Stimulated activated CD8-positive, alpha-beta memory T cell treated with anti-CD3 and anti-CD28 coated beads, Interleukin-15, amount 100 ng/mL, for 48 hours (primary cell): ENCODE data around the gene UCN.

ENCODE experiments used
- DNase-seq, 2 donors: peaks; one replicate each; pipeline ENCODE4 v3.0.0-alpha.2; 2020; ENCODE audit warnings: low read depth in 2 of 2

UCN gene

DNA sequence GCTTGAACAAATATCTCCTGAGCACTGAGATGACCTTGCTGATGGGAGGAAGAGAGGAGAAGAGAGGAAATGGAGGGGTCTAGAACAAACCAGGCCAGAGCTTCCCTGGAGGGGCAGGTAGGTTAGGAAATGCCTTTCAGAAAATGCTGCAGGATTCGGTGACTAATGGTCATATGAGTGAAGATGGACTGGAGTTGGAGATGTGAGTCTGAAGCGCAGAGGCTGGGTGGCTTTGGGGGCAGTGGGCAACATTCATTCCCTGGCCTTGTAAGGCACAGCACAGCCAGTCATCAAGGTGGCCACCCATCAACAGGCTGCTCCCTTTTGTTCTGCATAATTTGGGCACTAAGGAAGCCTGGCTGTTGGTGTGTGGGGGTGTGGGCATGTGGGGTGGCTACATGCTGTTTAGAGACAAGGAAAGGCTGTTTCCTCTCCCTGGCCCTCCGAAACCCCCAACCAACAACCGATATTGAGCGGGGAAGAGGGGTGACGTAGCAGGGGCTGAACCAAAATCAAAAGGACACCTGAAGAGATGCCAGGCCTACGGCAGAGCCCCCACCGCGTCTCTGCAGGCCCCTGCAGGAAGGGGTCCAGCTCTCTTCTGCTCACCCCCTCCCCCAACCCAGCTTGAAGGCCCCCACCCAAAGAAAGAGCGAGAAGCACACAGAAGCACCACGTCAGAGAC is 46.9 kb downstream of the UCN start:
- no peak for DNase-seq

DNA sequence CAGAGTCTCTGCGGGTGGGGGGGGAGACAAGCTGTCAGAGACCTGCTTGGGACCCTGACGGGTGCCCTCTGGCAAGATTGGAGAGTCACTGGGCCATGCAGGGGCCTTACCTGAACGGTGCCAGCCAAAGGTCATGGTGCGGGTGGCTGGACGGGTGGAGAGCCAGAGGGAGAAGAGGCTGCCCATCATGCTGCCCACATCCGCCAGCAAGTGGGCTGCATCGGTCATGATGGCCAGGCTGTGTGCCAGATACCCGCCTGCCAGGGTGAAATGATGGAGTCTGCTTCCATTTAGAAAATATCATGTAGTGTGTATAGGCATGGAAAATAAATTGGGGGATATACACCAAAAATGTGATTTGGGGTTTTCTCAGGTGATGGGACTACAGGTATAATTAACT is 50.2 kb downstream of the UCN start:
- DNase-seq, result no peak
